GM18511 (cell line): ENCODE measurements around the gene MATN1.
"Not testable (repeated sequence)": the region's sequence is repeated elsewhere in the genome, so short reads cannot be mapped to it uniquely, and the experiment has no call there.

Experiments used
- ATAC-seq: cut with Tn5 transposase; IDR thresholded peaks from one replicate; pipeline ENCODE4 v1.9.1; 2021; ENCODE audit warnings: mild to moderate bottlenecking, moderate library complexity; ENCODE audit not compliant: unreplicated experiment

The MATN1 gene

DNA sequence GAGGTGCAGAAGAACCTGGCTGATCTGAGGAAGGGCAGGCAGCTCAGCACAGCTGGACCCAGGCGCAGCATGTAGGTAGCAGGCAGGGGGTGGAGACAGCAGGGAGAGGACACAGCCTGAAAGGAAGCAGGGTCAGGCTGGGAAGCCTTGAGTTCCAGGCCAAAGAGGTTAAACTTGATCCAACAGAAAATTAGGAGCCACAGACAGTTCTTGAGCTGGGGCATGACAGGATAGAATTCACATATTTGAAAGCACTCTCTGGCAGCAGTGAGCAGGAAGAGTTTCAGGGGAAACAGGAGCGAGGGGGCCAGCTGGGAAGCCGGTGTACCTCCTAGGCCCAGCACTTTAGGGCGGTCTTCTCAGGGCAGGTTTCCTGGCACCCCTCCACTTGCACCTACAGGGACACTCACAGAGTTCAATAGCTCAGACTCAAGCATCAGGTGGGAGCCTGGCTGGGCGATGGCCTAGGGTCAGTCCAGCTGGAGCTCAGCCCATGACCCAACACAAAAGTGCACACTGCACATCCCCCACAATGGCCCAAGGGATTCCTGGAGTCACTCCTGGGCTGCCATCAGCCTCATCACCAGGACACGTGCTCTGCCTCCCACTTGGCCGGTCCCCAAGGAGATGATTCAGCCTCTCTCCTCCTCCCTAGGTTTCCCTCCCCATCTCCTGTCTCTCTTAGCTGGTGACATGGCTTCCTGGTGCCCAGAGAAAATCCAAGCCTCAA, 22.7 kb downstream of the MATN1 start:
- no peak for ATAC-seq

DNA sequence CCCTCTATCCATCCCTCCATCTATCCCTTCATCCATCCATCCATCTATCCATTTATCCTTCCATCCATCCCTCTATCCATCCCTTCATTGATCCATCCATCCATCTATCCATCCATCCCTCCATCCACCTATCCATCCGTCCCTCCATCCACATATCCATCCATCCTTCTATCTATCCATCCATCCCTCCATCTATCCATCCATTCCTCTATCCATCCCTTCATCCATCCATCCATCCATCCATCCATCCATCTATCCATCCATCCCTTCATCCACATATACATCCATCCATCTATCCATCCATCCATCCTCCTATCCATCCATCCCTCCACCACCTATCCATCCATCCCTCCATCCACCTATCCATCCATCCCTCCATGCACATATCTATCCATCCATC, 23.6 kb downstream of the MATN1 start:
- no peak for ATAC-seq

- ATAC-seq: no peak
These were observed 24.9 kb downstream of the MATN1 start for GRCh38 chr1:30698401-30698981.

- ATAC-seq: peak; percentile 52
These were observed 25.6 kb downstream of the MATN1 start for GRCh38 chr1:30697571-30698376.

DNA sequence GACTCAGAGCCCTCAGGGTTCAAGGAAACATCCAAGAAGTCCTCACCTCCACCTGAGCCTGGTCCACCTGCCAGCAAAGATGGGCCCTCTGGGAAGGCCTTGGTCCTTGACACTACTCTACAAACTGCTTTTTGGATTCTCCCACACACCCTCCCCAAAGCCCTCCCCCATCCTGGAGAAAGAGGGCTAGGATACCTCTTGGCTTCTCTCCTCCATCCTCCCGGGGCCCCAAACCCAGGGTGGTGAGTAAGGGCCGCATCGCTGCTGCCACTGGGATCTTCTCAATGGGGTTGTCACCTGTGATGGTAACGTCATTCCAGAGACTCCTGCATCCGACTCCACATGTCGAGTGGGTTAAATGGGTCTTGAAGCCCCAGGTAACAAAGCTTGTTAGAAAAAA, 26.6 kb downstream of the MATN1 start:
- no peak for ATAC-seq

- ATAC-seq: no peak
These were observed 27.9 kb downstream of the MATN1 start for GRCh38 chr1:30695439-30695841.

- no peak for ATAC-seq
These were observed 28.9 kb downstream of the MATN1 start for GRCh38 chr1:30694280-30695175.

GRCh38 chr1:30693822-30694221, 29.6 kb downstream of the MATN1 start:
- no peak for ATAC-seq

DNA sequence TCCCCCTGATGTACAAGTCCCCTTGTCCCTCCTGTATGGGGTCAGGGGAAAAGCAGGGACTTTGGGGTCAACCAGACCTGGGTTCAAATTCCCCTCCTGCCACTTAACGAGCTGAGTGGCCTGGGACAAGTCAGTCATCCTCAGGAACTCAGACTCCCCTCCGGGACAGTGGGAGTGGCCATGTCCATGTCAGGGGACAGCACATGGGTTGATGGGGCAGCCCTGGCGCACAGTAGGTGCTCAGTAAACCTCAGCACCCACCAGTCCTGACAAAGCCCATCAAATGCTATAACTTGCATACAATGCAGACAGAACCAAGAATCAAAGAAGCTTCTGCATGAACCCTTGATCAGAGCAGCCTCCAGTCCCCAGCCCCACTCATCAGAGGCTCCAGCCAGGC, 30.0 kb downstream of the MATN1 start:
- no peak for ATAC-seq

GRCh38 chr1:30692948-30693301, 30.5 kb downstream of the MATN1 start:
- ATAC-seq: no peak

DNA sequence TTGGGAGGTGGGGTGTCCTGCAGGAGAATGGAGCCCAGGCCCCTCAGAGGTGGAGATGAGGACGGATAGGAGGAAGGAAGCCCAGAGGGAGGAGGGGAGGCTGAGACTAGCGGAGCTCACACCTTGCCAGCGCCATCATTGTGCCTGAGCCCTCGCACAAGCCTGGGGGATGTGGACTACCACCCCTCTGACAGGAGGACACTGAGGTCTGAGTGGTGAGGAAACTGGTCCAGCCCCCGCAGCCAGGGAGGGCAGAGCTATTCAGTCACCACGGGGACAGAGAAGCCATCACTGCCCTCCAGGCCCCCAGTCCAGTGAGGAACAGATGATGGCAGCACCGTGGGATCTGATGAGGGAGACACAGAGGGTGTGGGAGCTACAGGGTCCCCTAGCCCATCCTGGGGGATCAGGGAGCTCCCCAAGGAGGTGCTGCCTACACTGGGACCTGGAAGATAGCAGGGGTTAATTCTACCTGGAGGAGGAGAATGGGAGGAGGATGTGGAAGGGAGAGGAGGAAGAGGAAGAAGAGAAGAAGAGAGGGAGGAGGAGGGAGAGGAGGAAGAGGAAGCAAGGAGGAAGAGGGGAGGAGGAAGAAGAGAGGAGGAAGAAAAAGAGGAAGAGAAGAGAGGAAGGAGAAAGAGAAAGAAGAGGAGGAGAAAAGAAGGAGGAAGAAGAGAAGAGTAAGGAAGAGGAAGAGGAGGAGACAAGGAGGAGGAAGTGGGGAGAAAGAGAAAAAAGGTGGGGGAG, 31.0 kb downstream of the MATN1 start:
- no peak for ATAC-seq

DNA sequence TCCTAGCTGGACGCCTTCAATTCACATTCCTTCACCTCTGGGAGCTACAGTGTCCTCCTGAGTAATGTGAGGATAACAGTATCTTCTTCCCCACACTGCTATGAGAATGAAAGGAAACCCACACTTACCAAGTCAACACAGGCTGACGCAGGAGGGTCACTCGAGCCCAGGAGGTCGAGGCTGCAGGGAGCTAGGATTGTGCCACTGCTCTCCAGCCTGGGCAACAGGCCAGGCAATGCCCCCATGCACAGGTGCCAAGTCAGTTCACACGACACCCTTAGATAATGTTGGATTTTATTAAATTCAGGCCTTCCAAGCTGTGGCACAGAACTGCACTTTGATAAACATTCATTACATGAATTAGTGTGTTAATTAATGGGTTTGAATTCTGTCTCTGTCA, 31.9 kb downstream of the MATN1 start:
- no peak for ATAC-seq

DNA sequence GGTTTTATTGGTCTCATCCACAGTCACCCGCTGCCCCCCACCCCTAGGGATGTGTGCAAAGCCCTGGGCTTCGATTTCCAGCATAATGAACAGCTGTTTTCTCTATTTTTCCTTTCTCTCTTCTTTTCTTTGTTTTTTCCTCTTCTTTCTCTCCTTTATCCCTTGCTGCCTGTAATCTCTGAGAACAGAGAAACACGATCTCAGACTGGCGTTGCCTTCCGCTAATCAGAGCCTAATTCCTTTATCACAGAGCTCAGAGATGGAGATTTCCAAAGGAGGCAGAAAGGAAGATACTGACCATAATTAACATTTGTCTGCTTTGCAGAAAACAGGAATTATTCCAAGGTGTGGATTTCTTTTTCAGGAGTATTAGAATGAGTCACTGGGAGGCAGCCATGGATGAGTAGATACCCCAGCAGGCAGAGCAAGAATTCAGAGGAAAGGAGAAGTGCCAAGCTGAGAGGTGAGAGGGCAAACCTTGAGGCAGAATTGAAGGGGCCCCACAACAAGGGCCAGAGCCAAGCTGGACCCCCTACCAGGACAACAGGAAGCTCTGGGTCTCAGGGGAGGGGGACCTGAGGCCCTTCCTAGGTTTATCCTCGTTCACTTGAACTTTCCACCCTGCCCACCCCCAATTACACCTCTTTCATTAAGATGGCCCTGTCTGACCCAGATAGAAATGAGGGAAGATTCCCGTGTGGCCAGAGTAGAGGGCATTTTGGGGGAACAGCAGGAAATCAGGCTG, 33.3 kb downstream of the MATN1 start:
- ATAC-seq: no peak

- no peak for ATAC-seq
These were observed 34.2 kb downstream of the MATN1 start for GRCh38 chr1:30688920-30689794.

DNA sequence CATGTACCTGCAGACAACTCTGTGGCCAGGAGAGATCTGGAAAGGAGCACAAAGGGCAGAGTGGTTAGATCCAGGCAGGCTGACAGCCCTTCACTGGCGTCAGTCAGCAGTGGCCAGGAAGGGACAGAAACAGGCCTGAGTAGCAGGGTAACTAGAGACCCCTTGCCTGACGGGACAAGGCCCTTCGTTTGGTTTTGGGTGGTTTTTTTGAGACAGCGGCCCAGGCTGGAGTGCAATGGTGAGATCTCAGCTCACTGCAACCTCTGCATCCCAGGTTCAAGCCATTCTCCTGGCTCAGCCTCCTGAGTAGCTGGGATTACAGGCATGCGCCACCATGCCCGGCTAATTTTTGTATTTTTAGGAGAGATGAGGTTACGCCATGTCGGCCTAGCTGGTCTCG, 34.9 kb downstream of the MATN1 start:
- ATAC-seq: not testable (repeated sequence)

DNA sequence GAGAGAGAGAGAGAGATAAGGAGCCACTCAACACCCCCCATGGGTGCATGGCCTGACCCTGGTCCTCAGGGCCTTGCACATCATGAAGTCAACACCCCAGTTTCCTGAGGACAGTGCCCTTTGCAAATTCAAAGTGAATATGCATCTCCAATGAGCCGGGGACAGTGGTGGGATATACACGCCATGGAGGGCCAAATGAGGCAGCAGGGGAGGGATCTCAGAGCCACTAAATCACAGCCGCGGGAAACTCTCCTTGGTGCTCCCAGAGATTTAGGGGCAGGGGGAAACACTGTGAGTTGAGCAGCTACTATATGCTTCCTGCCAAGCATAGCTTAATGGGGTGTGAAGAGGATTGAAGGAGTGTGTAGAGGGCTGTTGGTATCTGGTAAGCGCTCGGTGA, 35.5 kb downstream of the MATN1 start:
- ATAC-seq: no peak

GRCh38 chr1:30686236-30686935, 37.0 kb downstream of the MATN1 start:
- ATAC-seq: no peak

DNA sequence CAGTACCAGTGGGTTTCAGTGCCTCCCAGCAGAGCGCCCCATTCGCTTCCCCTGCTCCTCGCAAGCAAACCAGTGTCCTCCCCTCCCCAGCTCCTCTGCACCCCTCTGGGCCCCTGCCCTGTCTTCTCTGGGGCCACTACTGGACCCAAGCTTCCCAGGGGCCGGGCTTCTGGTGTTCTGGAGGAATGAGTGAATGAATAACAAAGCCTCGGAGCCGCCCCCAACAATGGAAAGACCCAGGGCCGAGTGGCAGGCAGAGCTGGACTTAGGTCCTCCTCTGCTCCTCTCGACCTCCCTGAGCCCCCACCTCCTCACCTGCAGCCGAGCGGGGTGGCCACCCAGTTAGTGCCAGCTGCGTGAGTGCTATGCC, 37.6 kb downstream of the MATN1 start:
- no peak for ATAC-seq
